ENCODE measurements around the gene NMB.

DNA sequence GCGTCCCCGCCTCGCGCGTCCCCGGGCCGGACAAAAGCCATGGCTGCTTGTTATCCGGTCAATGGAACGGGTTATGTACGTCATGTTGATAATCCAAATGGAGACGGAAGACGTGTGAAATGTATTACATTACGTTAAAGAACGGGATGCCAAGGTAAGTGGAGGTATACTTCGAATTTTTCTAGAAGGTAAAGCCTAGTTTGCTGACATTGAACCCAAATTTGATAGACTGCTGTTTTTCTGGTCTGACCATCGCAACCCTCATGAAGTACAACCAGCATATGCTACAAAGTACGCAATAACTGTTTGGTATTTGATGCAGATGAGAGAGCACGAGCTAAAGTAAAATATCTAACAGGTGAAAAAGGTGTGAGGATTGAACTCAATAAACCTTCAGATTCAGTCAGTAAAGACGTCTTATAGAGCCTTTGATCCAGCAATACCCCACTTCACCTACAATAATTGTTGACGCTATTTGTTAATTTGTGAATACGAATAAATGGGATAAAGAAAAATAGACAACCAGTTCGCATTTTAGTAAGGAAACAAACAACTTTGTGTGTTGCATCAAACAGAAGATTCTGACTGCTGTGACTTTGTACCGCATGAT lies 23.7 kb downstream of the NMB start:
- TF ChIP-seq EZH2 (IDR thresholded peaks at IDR 0.05; ENCODE audit: insufficient read depth, poor library complexity, severe bottlenecking): no peak
- no peak for TF ChIP-seq EZH2phosphoT487 (IDR thresholded peaks at IDR 0.05; ENCODE audit: insufficient read depth, low read depth)

All from GM23248 (cell line).